Liver (tissue), 9 donors: Measurements from ENCODE around the gene SLC16A5. TPM values are rescaled to one million over a fixed set of nuclear protein-coding genes. Genes with fewer than 3 reads are reported as not detected.

Experiments used
- DNase-seq: peaks from one replicate; pipeline ENCODE4 v3.0.0-alpha.2; 2017; ENCODE audit warnings: low spot score
- H3K27ac ChIP-seq, 2 donors: one replicate each; pipeline ENCODE4 v1.7.0; 2013; ENCODE audit warnings: inconsistent platforms in 2 of 2, low read length in 2 of 2, control low read depth in 1 of 2, low read depth in 1 of 2, mild to moderate bottlenecking in 1 of 2
- H3K27me3 ChIP-seq, 4 donors: one replicate each; pipeline versions ENCODE4 v1.6.1 to v1.7.0; 2013; ENCODE audit warnings: low read length in 3 of 4, inconsistent platforms in 1 of 4, mild to moderate bottlenecking in 1 of 4, moderate library complexity in 1 of 4; ENCODE audit not compliant: control insufficient read depth in 4 of 4, insufficient read depth in 4 of 4
- H3K36me3 ChIP-seq, 4 donors: one replicate each; pipeline versions ENCODE4 v1.6.1 to v1.7.0; 2013; ENCODE audit warnings: low read length in 3 of 4, mild to moderate bottlenecking in 3 of 4, low read depth in 1 of 4, moderate library complexity in 1 of 4; ENCODE audit not compliant: control insufficient read depth in 4 of 4, insufficient read depth in 3 of 4
- H3K4me1 ChIP-seq, 4 donors: one replicate each; pipeline versions ENCODE4 v1.6.1 to v1.7.0; 2013; ENCODE audit warnings: low read length in 3 of 4, mild to moderate bottlenecking in 3 of 4, moderate library complexity in 1 of 4; ENCODE audit not compliant: control insufficient read depth in 4 of 4, insufficient read depth in 4 of 4
- H3K4me3 ChIP-seq, 3 donors: one replicate each; pipeline versions ENCODE4 v1.6.1 to v1.7.0; 2013; ENCODE audit warnings: low read length in 3 of 3, control low read depth in 1 of 3, low read depth in 1 of 3, mild to moderate bottlenecking in 1 of 3
- H3K9ac ChIP-seq, 2 donors: one replicate each; pipeline ENCODE4 v1.7.0; 2013; ENCODE audit warnings: low read length in 2 of 2, mild to moderate bottlenecking in 2 of 2, moderate library complexity in 2 of 2, control low read depth in 1 of 2, low read depth in 1 of 2
- H3K9me3 ChIP-seq, 4 donors: one replicate each; pipeline versions ENCODE4 v1.6.1 to v1.7.0; 2013; ENCODE audit warnings: low read length in 3 of 4; ENCODE audit not compliant: control insufficient read depth in 4 of 4
- ATF3 ChIP-seq: IDR thresholded peaks from 2 replicates; pipeline ENCODE4 v1.6.1; 2016; ENCODE audit warnings: antibody characterized with exemption
- EGR1 ChIP-seq, 2 donors: IDR thresholded peaks; 2 replicates each; pipeline ENCODE4 v1.6.1; 2016 to 2018; ENCODE audit warnings: antibody characterized with exemption in 2 of 2, low read depth in 2 of 2
- FOXA1 ChIP-seq: IDR thresholded peaks from 2 replicates; pipeline ENCODE4 v1.6.1; 2016; ENCODE audit warnings: antibody characterized with exemption
- FOXA2 ChIP-seq: IDR thresholded peaks from 2 replicates; pipeline ENCODE4 v1.6.1; 2016; ENCODE audit warnings: antibody characterized with exemption
- GABPA ChIP-seq, 2 donors: IDR thresholded peaks in 1 of 2; conservative IDR thresholded peaks in 1 of 2; 2 replicates each; pipeline ENCODE4 v1.6.1; 2016; ENCODE audit warnings: antibody characterized with exemption in 2 of 2, mild to moderate bottlenecking in 1 of 2, moderate library complexity in 1 of 2
- HNF4A ChIP-seq, 2 donors: conservative IDR thresholded peaks; 2 replicates each; pipeline ENCODE4 v1.6.1; 2016; ENCODE audit warnings: antibody characterized with exemption in 2 of 2, mild to moderate bottlenecking in 2 of 2
- HNF4G ChIP-seq: IDR thresholded peaks from 2 replicates; pipeline ENCODE4 v1.6.1; 2016; ENCODE audit warnings: antibody characterized with exemption
- JUND ChIP-seq, 2 donors: IDR thresholded peaks; 2 replicates each; pipeline ENCODE4 v1.6.1; 2016; ENCODE audit warnings: antibody characterized with exemption in 2 of 2
- MAX ChIP-seq: IDR thresholded peaks from 2 replicates; pipeline ENCODE4 v1.6.1; 2016; ENCODE audit warnings: antibody characterized with exemption
- NR2F2 ChIP-seq: IDR thresholded peaks from 2 replicates; pipeline ENCODE4 v1.6.1; 2016; ENCODE audit warnings: antibody characterized with exemption
- RAD21 ChIP-seq, 2 donors: IDR thresholded peaks; 2 replicates each; pipeline ENCODE4 v1.6.1; 2016; ENCODE audit warnings: antibody characterized with exemption in 2 of 2, mild to moderate bottlenecking in 2 of 2
- REST ChIP-seq: IDR thresholded peaks from 2 replicates; pipeline ENCODE4 v1.6.1; 2016; ENCODE audit warnings: antibody characterized with exemption, mild to moderate bottlenecking
- RXRA ChIP-seq, 2 donors: IDR thresholded peaks; 2 replicates each; pipeline ENCODE4 v1.6.1; 2017 to 2018; ENCODE audit warnings: antibody characterized with exemption in 2 of 2, mild to moderate bottlenecking in 1 of 2
- SP1 ChIP-seq: IDR thresholded peaks from 2 replicates; pipeline ENCODE4 v1.6.1; 2018; ENCODE audit warnings: antibody characterized with exemption, mild to moderate bottlenecking
- YY1 ChIP-seq: IDR thresholded peaks from 2 replicates; pipeline ENCODE4 v1.6.1; 2016; ENCODE audit warnings: antibody characterized with exemption, mild to moderate bottlenecking
- ZBTB33 ChIP-seq: IDR thresholded peaks from 2 replicates; pipeline ENCODE4 v1.6.1; 2016; ENCODE audit warnings: antibody characterized with exemption
- WGBS: extraction: QIAGEN DNeasy Blood & Tissue Kit; methylation state at CpG from one replicate; pipeline ENCODE4 v1.1.7; 2013; 5-methylcytosine and 5-hydroxymethylcytosine counted together
- polyA plus RNA-seq, 2 donors: library from polyadenylated mRNA; stranded (reverse) in 1 of 2; unstranded in 1 of 2; fragments of 200-250 nt in 1 of 2; fragments of >200 nt in 1 of 2; fragmentation: Nextera tagmentation in 1 of 2; extraction: Ambion mirVana in 1 of 2; gene quantifications; one replicate each; pipeline versions ENCODE4 v1.2.1 to v1.2.3, GENCODE V29; 2013 to 2015
- total RNA-seq, 2 donors: library from RNA; depleted of rRNA; stranded (reverse); fragments of >200 nt; gene quantifications; one replicate each; pipeline ENCODE4 v1.2.3, GENCODE V29; 2014
- TF ChIP-seq, protein P1 (sequence below): fragments of 150-350 bp; IDR thresholded peaks from 2 replicates; pipeline ENCODE4 v1.5.1; 2017; ENCODE audit warnings: improper control_type of control experiment, low read depth, low read length; ENCODE audit not compliant: missing input control
- donor health status: healthy.
- donor health status: healthy.
- donor health status: healthy.
- donor health status: healthy.
- donor health status: healthy.

The SLC16A5 gene
- total and polyA plus RNA-seq, 4 donors, result 1.0 to 4.5 (median 2.6) TPM

DNA sequence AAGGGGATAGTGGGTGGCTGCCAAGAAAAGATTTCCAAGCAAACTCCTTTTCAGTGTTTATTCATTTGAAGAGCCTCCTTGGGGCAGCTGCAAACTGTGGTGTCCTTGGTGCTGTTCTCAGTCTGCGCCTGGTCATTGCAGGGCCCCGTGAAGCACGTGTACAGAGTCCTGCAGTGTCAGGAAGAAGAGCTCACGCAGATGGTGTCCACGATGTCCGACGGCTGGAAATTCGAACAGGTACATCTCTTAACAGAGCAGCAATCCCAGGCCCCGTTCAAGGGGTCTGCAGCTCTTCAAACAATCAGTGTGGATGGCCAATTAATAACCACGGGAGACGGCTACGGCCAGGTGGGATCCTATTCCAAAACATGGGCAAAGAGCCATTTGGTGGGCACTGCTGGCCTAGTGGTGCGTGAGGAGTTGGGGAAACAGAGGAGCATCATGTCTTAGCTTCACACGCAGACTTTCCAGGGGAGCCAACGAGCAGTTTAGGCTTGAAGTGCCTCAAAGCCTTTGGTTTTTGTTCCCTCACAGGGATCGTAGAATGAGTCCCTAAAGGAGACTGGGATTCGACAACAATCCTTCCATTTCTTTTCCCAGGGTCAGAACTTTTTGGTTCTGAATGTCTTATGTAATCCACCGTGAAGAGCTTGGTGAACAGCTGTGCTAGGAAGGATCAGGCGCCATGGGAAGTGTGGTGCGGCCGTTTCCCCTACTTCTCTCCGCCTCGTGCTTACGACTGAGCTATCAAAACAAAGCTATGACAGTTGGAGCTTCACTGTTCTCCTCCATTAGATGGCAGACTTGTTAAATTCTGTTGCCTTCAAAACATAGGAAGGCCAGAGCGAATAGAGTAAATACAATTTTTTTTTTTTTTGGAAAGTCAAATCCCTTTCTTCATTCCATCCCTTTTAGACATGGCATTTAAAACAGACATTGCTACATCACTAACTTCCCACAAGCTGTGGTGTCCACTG, 28.1 kb upstream of the SLC16A5 start (continued):
- no peak for TF ChIP-seq GABPA (IDR thresholded peaks at IDR 0.05 in 1 of 2, conservative IDR thresholded peaks at IDR 0.05 in 1 of 2)
- peak in 1 of 2 donors; percentile 14 for TF ChIP-seq RXRA (IDR thresholded peaks at IDR 0.05)
- TF ChIP-seq RAD21 (IDR thresholded peaks at IDR 0.05), result peak; percentile 81 to 84
- TF ChIP-seq MAX, result peak; percentile 8
- TF ChIP-seq SP1, result peak; percentile 11
- TF ChIP-seq HNF4G, result no peak

GRCh38 chr17:75060434-75061054, 27.2 kb upstream of the SLC16A5 start:
- Histone ChIP-seq H3K27me3 (no peaks in the 10 kb centered on the region), H3K4me1 (peaks cover 0 to 11% (median 5%) of the 10 kb centered on the region in 4 donors), H3K9ac (no peak overlapping the region), H3K9me3 (no peaks in the 10 kb centered on the region), H3K4me3 (no peak overlapping the region), H3K27ac (peak overlapping the region; percentile 40 to 48), H3K36me3 (peaks cover 14 to 35% (median 22%) of the 10 kb centered on the region in 4 donors)
- WGBS, result 60% methylated on average over 26 of the region's 26 CpGs
- TF ChIP-seq HNF4G (no peak), GABPA (IDR thresholded peaks at IDR 0.05 in 1 of 2, conservative IDR thresholded peaks at IDR 0.05 in 1 of 2) (no peak), ATF3 (no peak), FOXA1 (no peak), SP1 (no peak), EGR1 (IDR thresholded peaks at IDR 0.05; ENCODE audit: low read depth in 2 of 2) (no peak), REST (no peak), ZBTB33 (no peak), NR2F2 (no peak), JUND (IDR thresholded peaks at IDR 0.05) (no peak), HNF4A (conservative IDR thresholded peaks at IDR 0.05) (no peak), FOXA2 (no peak), YY1 (no peak), RXRA (IDR thresholded peaks at IDR 0.05) (no peak)
- TF ChIP-seq, protein P1, sequence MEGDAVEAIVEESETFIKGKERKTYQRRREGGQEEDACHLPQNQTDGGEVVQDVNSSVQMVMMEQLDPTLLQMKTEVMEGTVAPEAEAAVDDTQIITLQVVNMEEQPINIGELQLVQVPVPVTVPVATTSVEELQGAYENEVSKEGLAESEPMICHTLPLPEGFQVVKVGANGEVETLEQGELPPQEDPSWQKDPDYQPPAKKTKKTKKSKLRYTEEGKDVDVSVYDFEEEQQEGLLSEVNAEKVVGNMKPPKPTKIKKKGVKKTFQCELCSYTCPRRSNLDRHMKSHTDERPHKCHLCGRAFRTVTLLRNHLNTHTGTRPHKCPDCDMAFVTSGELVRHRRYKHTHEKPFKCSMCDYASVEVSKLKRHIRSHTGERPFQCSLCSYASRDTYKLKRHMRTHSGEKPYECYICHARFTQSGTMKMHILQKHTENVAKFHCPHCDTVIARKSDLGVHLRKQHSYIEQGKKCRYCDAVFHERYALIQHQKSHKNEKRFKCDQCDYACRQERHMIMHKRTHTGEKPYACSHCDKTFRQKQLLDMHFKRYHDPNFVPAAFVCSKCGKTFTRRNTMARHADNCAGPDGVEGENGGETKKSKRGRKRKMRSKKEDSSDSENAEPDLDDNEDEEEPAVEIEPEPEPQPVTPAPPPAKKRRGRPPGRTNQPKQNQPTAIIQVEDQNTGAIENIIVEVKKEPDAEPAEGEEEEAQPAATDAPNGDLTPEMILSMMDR, result no peak
- DNase-seq, result no peak
